NCI-H1694 (cell line): Measurements from ENCODE around the gene OPCML.

ENCODE experiments used
- DNase-seq: peaks from one replicate; lab custom pipeline; 2025; lab: John Stamatoyannopoulos, UW

OPCML gene

GRCh38 chr11:132472411-132473172 is 1059.7 kb downstream of the OPCML start:
- DNase-seq: no peak

- no peak for DNase-seq
Measured at GRCh38 chr11:132471466-132471865, 1060.8 kb downstream of the OPCML start.

- DNase-seq: no peak
Measured at GRCh38 chr11:132466983-132467382, 1065.3 kb downstream of the OPCML start.

- DNase-seq: no peak
Measured at GRCh38 chr11:132464939-132465338, 1067.4 kb downstream of the OPCML start.

GRCh38 chr11:132464003-132464342 is 1068.3 kb downstream of the OPCML start:
- DNase-seq: no peak

- no peak for DNase-seq
Measured at GRCh38 chr11:132463295-132464002, 1068.9 kb downstream of the OPCML start.

- no peak for DNase-seq
Measured at GRCh38 chr11:132459736-132460135, 1072.6 kb downstream of the OPCML start.

- no peak for DNase-seq
Measured at GRCh38 chr11:132457445-132457844, 1074.9 kb downstream of the OPCML start.

- DNase-seq: no peak
Measured at GRCh38 chr11:132456751-132457328, 1075.5 kb downstream of the OPCML start.

GRCh38 chr11:132455044-132455443 is 1077.3 kb downstream of the OPCML start:
- no peak for DNase-seq

GRCh38 chr11:132453406-132453805 is 1078.9 kb downstream of the OPCML start:
- no peak for DNase-seq

- no peak for DNase-seq
Measured at GRCh38 chr11:132452616-132453015, 1079.7 kb downstream of the OPCML start.

- no peak for DNase-seq
Measured at GRCh38 chr11:132451942-132452601, 1080.2 kb downstream of the OPCML start.

- no peak for DNase-seq
Measured at GRCh38 chr11:132450631-132451030, 1081.7 kb downstream of the OPCML start.

GRCh38 chr11:132448334-132448995 is 1083.8 kb downstream of the OPCML start:
- DNase-seq: no peak

GRCh38 chr11:132447761-132448160 is 1084.5 kb downstream of the OPCML start:
- no peak for DNase-seq

GRCh38 chr11:132445859-132446291 is 1086.4 kb downstream of the OPCML start:
- DNase-seq: no peak

- DNase-seq: no peak
Measured at GRCh38 chr11:132444911-132445310, 1087.4 kb downstream of the OPCML start.

- DNase-seq: no peak
Measured at GRCh38 chr11:132439711-132440255, 1092.5 kb downstream of the OPCML start.

GRCh38 chr11:132438418-132438817 is 1093.9 kb downstream of the OPCML start:
- no peak for DNase-seq

GRCh38 chr11:132430429-132431062 is 1101.8 kb downstream of the OPCML start:
- no peak for DNase-seq
